GM18520 (cell line): Measurements from ENCODE around the gene NGEF.
"Not testable (repeated sequence)": the region's sequence is repeated elsewhere in the genome, so short reads cannot be mapped to it uniquely, and the experiment has no call there.

Experiments used
- ATAC-seq: cut with Tn5 transposase; IDR thresholded peaks from one replicate; pipeline ENCODE4 v1.9.1; 2021; ENCODE audit not compliant: unreplicated experiment

The NGEF gene

GRCh38 chr2:232930059-232930400, 83.0 kb downstream of the NGEF start:
- no peak for ATAC-seq

GRCh38 chr2:232929303-232930058, 83.6 kb downstream of the NGEF start:
- ATAC-seq: no peak

- no peak for ATAC-seq
Observed at GRCh38 chr2:232928551-232929302, 84.3 kb downstream of the NGEF start.

- ATAC-seq: no peak
Observed at GRCh38 chr2:232927793-232928550, 85.1 kb downstream of the NGEF start.

GRCh38 chr2:232927032-232927792, 85.8 kb downstream of the NGEF start:
- ATAC-seq: no peak

GRCh38 chr2:232926431-232926939, 86.6 kb downstream of the NGEF start:
- ATAC-seq: no peak

- no peak for ATAC-seq
Observed at GRCh38 chr2:232925821-232926156, 87.3 kb downstream of the NGEF start.

GRCh38 chr2:232925153-232925820, 87.8 kb downstream of the NGEF start:
- ATAC-seq: no peak

- ATAC-seq: no peak
Observed at GRCh38 chr2:232924433-232924832, 88.6 kb downstream of the NGEF start.

- no peak for ATAC-seq
Observed at GRCh38 chr2:232920760-232921159, 92.3 kb downstream of the NGEF start.

GRCh38 chr2:232920055-232920454, 93.0 kb downstream of the NGEF start:
- ATAC-seq: no peak

GRCh38 chr2:232919141-232919540, 93.9 kb downstream of the NGEF start:
- no peak for ATAC-seq

- no peak for ATAC-seq
Observed at GRCh38 chr2:232913903-232914302, 99.2 kb downstream of the NGEF start.

- no peak for ATAC-seq
Observed at GRCh38 chr2:232911712-232912277, 101.3 kb downstream of the NGEF start.

- no peak for ATAC-seq
Observed at GRCh38 chr2:232910376-232910775, 102.7 kb downstream of the NGEF start.

- ATAC-seq: no peak
Observed at GRCh38 chr2:232908695-232909094, 104.4 kb downstream of the NGEF start.

- not testable (repeated sequence) for ATAC-seq
Observed at GRCh38 chr2:232907718-232908085, 105.4 kb downstream of the NGEF start.

- not testable (repeated sequence) for ATAC-seq
Observed at GRCh38 chr2:232906867-232907717, 106.0 kb downstream of the NGEF start.

- no peak for ATAC-seq
Observed at GRCh38 chr2:232903989-232904388, 109.1 kb downstream of the NGEF start.
